C4-2B (cell line): ENCODE measurements around the gene BCORL1.

Experiments
- H3K27ac ChIP-seq: fragments of 450-650 bp; 2 replicates; pipeline ENCODE4 v1.5.1; 2017
- ZFX ChIP-seq: fragments of 450-650 bp; IDR thresholded peaks from 2 replicates; pipeline ENCODE4 v1.6.1; 2017
- TF ChIP-seq, protein P1 (sequence below): fragments of 450-650 bp; conservative IDR thresholded peaks from 2 replicates; pipeline ENCODE4 v1.5.1; 2017; ENCODE audit warnings: mild to moderate bottlenecking

BCORL1 gene

DNA sequence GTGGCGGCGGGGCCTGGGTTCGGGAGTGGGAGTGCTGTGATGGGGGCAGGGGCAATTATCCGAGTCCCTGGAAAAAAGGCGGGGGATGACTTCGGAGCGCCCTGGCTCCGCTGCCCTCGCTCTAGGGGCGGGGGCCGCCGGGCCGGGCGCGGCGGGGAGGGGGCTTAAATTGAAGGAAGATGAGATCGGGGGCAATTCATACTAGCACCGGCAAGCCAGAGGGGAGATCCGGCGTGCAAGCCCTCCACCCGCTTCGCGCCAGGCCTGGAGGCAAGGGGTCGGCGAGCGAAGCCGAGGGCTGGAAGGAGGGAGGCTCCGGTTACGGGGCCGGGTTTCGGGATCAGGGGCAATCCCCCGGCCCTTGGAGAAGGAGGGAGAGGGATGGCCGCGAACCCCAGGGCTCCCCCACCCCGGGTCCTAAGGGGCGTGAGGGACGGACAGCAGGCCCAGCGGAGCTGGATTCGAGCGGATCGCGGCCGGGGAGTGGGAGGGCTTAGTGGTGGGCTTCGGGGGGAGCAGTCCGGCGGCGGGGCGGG lies 1.2 kb downstream of the BCORL1 start:
- no peak overlapping the region for H3K27ac ChIP-seq
- TF ChIP-seq, protein P1, sequence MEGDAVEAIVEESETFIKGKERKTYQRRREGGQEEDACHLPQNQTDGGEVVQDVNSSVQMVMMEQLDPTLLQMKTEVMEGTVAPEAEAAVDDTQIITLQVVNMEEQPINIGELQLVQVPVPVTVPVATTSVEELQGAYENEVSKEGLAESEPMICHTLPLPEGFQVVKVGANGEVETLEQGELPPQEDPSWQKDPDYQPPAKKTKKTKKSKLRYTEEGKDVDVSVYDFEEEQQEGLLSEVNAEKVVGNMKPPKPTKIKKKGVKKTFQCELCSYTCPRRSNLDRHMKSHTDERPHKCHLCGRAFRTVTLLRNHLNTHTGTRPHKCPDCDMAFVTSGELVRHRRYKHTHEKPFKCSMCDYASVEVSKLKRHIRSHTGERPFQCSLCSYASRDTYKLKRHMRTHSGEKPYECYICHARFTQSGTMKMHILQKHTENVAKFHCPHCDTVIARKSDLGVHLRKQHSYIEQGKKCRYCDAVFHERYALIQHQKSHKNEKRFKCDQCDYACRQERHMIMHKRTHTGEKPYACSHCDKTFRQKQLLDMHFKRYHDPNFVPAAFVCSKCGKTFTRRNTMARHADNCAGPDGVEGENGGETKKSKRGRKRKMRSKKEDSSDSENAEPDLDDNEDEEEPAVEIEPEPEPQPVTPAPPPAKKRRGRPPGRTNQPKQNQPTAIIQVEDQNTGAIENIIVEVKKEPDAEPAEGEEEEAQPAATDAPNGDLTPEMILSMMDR: no peak
- TF ChIP-seq ZFX: no peak

DNA sequence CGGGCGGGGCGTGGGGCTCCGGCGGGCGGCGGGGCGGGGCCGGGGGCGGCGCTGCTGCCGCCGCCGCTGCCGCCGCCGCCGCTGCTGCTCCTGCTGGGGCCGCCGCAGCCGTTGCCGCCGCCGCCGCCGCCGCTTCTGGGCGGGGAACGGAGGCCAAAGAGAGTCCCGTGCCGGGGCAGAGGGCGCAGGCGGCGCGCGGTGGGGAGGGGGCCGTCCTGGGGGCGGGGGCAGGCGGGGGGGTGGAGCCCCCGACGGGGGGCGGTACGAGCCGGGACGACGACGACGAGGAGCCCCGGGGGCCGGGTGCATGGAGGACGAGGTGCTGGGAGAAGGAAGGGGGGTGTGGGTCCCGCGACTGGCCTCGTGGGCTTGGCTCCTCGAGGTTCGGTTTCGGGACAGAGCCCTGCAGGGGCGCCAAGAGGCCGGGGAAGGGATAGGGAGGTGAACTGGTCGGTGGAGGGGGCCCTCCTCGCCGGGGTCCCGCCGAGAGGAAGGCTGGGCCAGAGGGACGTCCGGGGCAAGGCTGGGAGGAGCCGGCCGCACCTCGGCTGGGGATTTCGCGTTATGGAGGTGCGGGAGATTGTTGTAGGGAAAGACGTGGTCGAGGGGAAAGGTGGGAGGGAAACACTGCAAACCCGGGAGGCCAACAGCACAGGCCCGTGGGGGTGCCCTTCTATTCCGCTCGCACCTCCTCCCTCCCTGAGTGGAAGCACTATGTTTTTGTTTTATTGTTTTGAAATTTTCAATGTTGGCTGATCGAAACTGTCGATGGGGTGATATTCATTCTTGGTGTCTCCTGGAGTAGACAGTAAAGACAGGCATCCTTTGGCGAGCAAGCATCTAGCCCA lies 1.9 kb downstream of the BCORL1 start:
- no peak overlapping the region; the same call in 1 of the 2 replicates for H3K27ac ChIP-seq
- TF ChIP-seq, protein P1: no peak
- no peak for TF ChIP-seq ZFX

DNA sequence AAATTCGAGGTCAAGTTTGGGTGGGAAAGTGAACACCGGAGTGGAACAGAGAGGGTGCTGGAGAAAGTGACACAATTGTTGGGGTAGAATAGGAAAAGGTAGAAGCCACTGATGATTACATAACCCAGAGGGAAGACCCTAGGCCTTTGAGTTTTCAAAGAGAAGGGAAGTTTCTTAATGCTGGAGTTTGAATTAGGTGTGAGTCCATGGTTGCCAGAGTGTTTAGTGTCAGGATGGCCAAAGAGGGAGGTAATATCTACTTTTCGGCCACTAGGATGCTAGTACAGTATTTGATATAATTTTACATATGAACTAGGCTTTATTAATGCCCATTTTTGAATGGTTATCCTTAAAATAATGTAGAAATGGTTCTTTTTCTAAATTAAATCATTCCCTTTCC lies 5.4 kb downstream of the BCORL1 start:
- TF ChIP-seq, protein P1: no peak
- TF ChIP-seq ZFX: no peak
- H3K27ac ChIP-seq: no peak overlapping the region

DNA sequence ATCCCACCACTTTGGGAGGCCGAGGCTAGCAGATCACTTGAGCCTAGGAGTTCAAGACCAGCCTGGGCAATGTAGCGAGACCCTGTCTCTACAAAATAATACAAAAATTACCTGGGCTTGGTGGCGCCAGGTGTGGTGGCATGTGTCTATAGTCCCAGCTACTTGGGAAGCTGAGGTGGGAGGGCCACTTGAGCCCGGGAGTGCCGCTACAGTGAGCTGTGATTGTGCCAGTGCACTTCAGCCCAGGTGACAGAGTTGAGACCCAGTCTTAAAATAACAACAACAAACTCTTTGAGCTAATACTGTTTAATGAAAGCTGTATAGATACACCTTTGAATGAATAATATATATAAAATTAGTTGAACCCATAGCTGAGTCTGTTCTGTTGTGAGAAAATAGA lies 9.7 kb downstream of the BCORL1 start:
- TF ChIP-seq ZFX: no peak
- TF ChIP-seq, protein P1: no peak
- H3K27ac ChIP-seq: no peak overlapping the region

DNA sequence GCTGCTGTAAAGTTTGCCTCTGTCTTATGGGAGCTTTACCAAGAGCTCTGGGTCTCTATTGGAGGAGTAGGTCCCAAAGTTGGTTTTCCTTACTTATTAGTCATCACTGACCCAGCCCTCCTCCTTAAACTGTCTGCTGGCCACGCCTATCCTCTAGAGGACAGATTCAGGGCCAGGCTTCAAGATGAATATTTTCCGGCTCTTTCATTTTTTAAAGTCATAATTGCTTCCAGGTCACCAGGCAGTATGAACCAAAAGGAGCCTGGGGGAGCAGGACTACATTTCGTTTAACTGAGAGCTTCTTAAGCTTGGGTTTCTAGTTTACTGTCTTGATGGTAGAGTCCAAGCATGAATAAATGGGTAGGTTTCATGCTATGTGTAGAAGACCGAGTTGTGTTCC lies 13.7 kb downstream of the BCORL1 start:
- no peak overlapping the region for H3K27ac ChIP-seq
- TF ChIP-seq ZFX: no peak

DNA sequence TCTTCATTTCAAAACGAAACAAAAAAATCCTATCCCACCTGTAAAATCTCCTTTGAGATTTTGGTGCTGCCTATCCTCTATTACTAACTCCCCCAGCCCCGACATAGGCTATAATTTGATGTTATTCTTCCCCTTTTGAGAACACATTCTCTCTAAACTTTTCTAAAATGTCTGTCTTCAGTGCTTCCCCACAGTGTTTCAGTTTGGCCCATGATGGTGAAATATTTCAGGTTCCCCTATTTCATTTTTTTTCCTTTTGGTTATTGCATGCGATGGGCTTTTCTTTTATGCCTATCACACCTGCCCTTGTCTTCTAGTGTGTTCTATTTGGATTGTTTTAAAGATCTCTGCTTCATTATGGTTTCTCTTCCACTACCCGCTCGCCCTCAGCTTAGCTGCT lies 14.7 kb downstream of the BCORL1 start:
- TF ChIP-seq, protein P1: no peak
- no peak for TF ChIP-seq ZFX
- H3K27ac ChIP-seq: no peak overlapping the region

DNA sequence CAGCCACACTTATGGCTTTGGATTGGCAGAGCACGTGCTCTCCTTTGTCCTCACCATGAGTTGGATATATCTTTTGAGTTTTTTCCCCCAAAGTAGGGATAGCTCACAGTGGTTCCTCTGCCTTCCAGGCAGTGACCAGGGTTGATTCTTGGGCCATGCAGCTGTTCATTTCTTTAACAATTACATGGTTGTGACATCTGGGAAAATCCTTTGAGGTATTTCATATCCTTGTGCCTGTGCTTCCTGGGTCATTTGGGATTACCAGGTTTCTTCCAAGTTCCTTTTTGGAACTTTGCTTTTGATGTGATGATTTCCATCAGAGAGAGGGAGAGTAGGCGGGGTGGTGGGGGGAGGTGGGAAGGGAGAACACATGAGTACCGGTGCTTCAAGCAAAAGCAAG lies 15.6 kb downstream of the BCORL1 start:
- H3K27ac ChIP-seq: no peak overlapping the region
- no peak for TF ChIP-seq ZFX

DNA sequence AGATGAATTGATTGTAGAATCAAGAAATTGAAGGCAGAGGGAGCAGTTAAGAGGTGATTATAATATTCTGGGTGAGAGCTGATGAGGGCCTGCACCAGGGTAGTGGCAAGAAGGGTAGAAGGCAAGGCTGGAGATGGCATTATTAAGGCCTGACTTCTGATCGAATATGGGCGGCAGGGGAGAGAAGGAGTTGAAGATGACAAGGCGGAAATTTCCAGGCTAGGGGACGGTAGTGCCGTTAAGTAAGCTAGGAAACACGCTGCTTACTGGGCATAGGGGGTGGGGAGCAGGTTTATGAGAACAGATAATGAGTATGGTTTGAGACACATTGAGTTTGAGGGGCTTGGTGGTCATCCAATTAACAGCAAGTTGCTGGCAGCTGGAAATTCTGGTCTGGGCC lies 19.5 kb downstream of the BCORL1 start:
- no peak overlapping the region for H3K27ac ChIP-seq
- TF ChIP-seq, protein P1: no peak
- TF ChIP-seq ZFX: no peak
